NB4 (cell line): Measurements from ENCODE around the gene RHPN2.
A peak's percentile ranks its signal among the peaks of the same experiment; 100 is the strongest.
"Not testable (repeated sequence)": the region's sequence is repeated elsewhere in the genome, so short reads cannot be mapped to it uniquely, and the experiment has no call there.

Experiments
- DNase-seq: peaks from one replicate; pipeline ENCODE4 v3.0.0; 2010; ENCODE audit warnings: low read depth
- H3K4me3 ChIP-seq: one replicate; pipeline ENCODE4 v1.5.1; 2011; ENCODE audit warnings: mild to moderate bottlenecking, low read depth, low read length, moderate library complexity
- CTCF ChIP-seq: IDR thresholded peaks from one replicate; pipeline ENCODE4 v1.5.1; 2012; ENCODE audit warnings: low read depth, low read length
- MAX ChIP-seq: IDR thresholded peaks from 2 replicates; pipeline ENCODE4 v1.6.1; 2011; ENCODE audit warnings: low read depth, low read length
- MYC ChIP-seq: IDR thresholded peaks from 2 replicates; pipeline ENCODE4 v1.6.1; 2011; ENCODE audit warnings: low read depth, low read length
- POLR2A ChIP-seq: IDR thresholded peaks from 2 replicates; pipeline ENCODE4 v1.6.1; 2011; ENCODE audit warnings: mild to moderate bottlenecking; ENCODE audit not compliant: insufficient read length; ENCODE audit errors: extremely low read depth

RHPN2 gene

GRCh38 chr19:33054623-33055022 is 10.1 kb downstream of the RHPN2 start:
- H3K4me3 ChIP-seq = no peak overlapping the region
- DNase-seq = no peak
- TF ChIP-seq CTCF = no peak
- TF ChIP-seq MYC = no peak
- TF ChIP-seq MAX = no peak
- no peak for TF ChIP-seq POLR2A

- TF ChIP-seq CTCF = no peak
- no peak for TF ChIP-seq MAX
- no peak for TF ChIP-seq MYC
- TF ChIP-seq POLR2A = no peak
- no peak overlapping the region for H3K4me3 ChIP-seq
- peak; percentile 32 for DNase-seq
Observed at GRCh38 chr19:33052352-33052972, 12.2 kb downstream of the RHPN2 start.

GRCh38 chr19:33050110-33050509 is 14.6 kb downstream of the RHPN2 start:
- DNase-seq = no peak
- TF ChIP-seq MAX (no peak), MYC (no peak), CTCF (no peak), POLR2A (no peak)
- H3K4me3 ChIP-seq = no peak overlapping the region

GRCh38 chr19:33048806-33049676 is 15.6 kb downstream of the RHPN2 start:
- no peak overlapping the region for H3K4me3 ChIP-seq
- DNase-seq = no peak
- TF ChIP-seq POLR2A (no peak), CTCF (no peak), MYC (no peak), MAX (no peak)

- TF ChIP-seq MYC (no peak), POLR2A (no peak), MAX (no peak), CTCF (no peak)
- H3K4me3 ChIP-seq = no peak overlapping the region
- DNase-seq = no peak
Observed at GRCh38 chr19:33047422-33047821, 17.3 kb downstream of the RHPN2 start.

- not testable (repeated sequence) for DNase-seq, H3K4me3 ChIP-seq
Observed at GRCh38 chr19:33041828-33042160, 22.9 kb downstream of the RHPN2 start.
